MM.1S (cell line): ENCODE measurements around the gene LMNTD2.

Experiments
- DNase-seq: peaks from one replicate; pipeline ENCODE4 v3.0.0-alpha.2; 2015
- H2AFZ ChIP-seq: fragments of 300-600 bp; sonication (generic); 2 replicates; pipeline ENCODE4 v1.6.0; 2016; ENCODE audit warnings: antibody characterized with exemption, low read length
- H3F3A ChIP-seq: fragments of 300-600 bp; sonication (generic); 2 replicates; pipeline ENCODE4 v1.6.1; 2016; ENCODE audit warnings: mild to moderate bottlenecking, antibody characterized with exemption, low read length, moderate library complexity, mixed read lengths; ENCODE audit not compliant: insufficient read depth
- H3K27ac ChIP-seq: fragments of 300-600 bp; sonication (generic); 2 replicates; pipeline ENCODE4 v1.5.1; 2016; ENCODE audit warnings: mild to moderate bottlenecking, low read length
- H3K27me3 ChIP-seq: fragments of 300-600 bp; sonication (generic); replicated peaks from 2 replicates; pipeline ENCODE4 v1.6.0; 2016; ENCODE audit warnings: low read length; ENCODE audit not compliant: insufficient read depth
- H3K36me3 ChIP-seq: fragments of 300-600 bp; sonication (generic); replicated peaks from 2 replicates; pipeline ENCODE4 v1.6.1; 2016; ENCODE audit warnings: mild to moderate bottlenecking, low read length, mixed read lengths; ENCODE audit not compliant: insufficient read depth
- H3K4me1 ChIP-seq: fragments of 300-600 bp; sonication (generic); 2 replicates; pipeline ENCODE4 v1.6.1; 2016; ENCODE audit warnings: low read length, mixed read lengths
- H3K4me2 ChIP-seq: fragments of 300-600 bp; sonication (generic); 2 replicates; pipeline ENCODE4 v1.6.0; 2016; ENCODE audit warnings: low read depth, low read length
- H3K4me3 ChIP-seq: fragments of 300-600 bp; sonication (generic); 2 replicates; pipeline ENCODE4 v1.5.1; 2016; ENCODE audit warnings: low read length, mixed read lengths
- H3K79me2 ChIP-seq: fragments of 300-600 bp; sonication (generic); 2 replicates; pipeline ENCODE4 v1.6.1; 2016; ENCODE audit warnings: mixed run types, low read length, mixed read lengths
- H3K9ac ChIP-seq: fragments of 300-600 bp; sonication (generic); 2 replicates; pipeline ENCODE4 v1.6.1; 2016; ENCODE audit warnings: low read length, mixed read lengths
- H3K9me2 ChIP-seq: fragments of 300-600 bp; sonication (generic); replicated peaks from 2 replicates; pipeline ENCODE4 v1.6.1; 2016; ENCODE audit warnings: mild to moderate bottlenecking, low read length, mixed read lengths; ENCODE audit not compliant: insufficient read depth
- H3K9me3 ChIP-seq: fragments of 300-600 bp; sonication (generic); replicated peaks from 2 replicates; pipeline ENCODE4 v1.6.1; 2016; ENCODE audit warnings: mild to moderate bottlenecking, low read length, mixed read lengths; ENCODE audit not compliant: insufficient read depth
- H4K20me1 ChIP-seq: fragments of 300-600 bp; sonication (generic); 2 replicates; pipeline ENCODE4 v1.6.1; 2016; ENCODE audit warnings: mild to moderate bottlenecking, low read length, moderate library complexity, mixed read lengths; ENCODE audit not compliant: insufficient read depth
- CTCF ChIP-seq: fragments of 300-600 bp; sonication (generic); IDR thresholded peaks from 2 replicates; pipeline ENCODE4 v1.5.1; 2016; ENCODE audit warnings: antibody characterized with exemption, low read length, mixed read lengths
- EZH2 ChIP-seq: fragments of 300-600 bp; sonication (generic); optimal IDR thresholded peaks from 2 replicates; pipeline ENCODE3; 2017; ENCODE audit warnings: low read depth, mild to moderate bottlenecking, antibody characterized with exemption, low read length, mixed read lengths
- EZH2phosphoT487 ChIP-seq: fragments of 300-600 bp; sonication (generic); IDR thresholded peaks from 2 replicates; pipeline ENCODE4 v1.6.1; 2018; ENCODE audit warnings: antibody characterized with exemption, low read length

Gene LMNTD2

GRCh38 chr11:576811-577610 lies 16.5 kb upstream of the LMNTD2 start:
- Histone ChIP-seq H3K27me3 (0 out of 2 replicates have a peak, but pooled peaks cover 8% of the 10 kb centered on the region), H3K9me2 (no peaks in the 10 kb centered on the region), H3K9me3 (no peaks in the 10 kb centered on the region), H3K4me1 (peaks cover 16% of the 10 kb centered on the region), H3F3A (no peaks in the 10 kb centered on the region), H3K36me3 (no peaks in the 10 kb centered on the region), H4K20me1 (peaks cover 43% of the 10 kb centered on the region), H3K27ac (peak overlapping the region; percentile 40; the same call in 1 of the 2 replicates), H3K79me2 (peaks cover 54% of the 10 kb centered on the region), H3K4me2 (peak overlapping the region; percentile 70), H2AFZ (no peak overlapping the region), H3K4me3 (peak overlapping the region; percentile 92), H3K9ac (peak overlapping the region; percentile 84)
- no peak for DNase-seq
- TF ChIP-seq EZH2phosphoT487: no peak
- no peak for TF ChIP-seq CTCF
- TF ChIP-seq EZH2: no peak

- H3F3A ChIP-seq: no peaks in the 10 kb centered on the region
- peaks cover 38% of the 10 kb centered on the region for H4K20me1 ChIP-seq
- H3K9ac ChIP-seq: peak within 1 kb of the TSS; percentile 100
- H3K27ac ChIP-seq: peak within 1 kb of the TSS; percentile 91
- peak within 1 kb of the TSS; percentile 92 for H3K4me3 ChIP-seq
- no peaks in the 10 kb centered on the region for H3K9me3 ChIP-seq
- TF ChIP-seq CTCF: no peak
- no peak for TF ChIP-seq EZH2
- no peak for TF ChIP-seq EZH2phosphoT487
- peak within 1 kb of the TSS; percentile 100 for H3K4me2 ChIP-seq
- peak within 1 kb of the TSS; percentile 97 for H2AFZ ChIP-seq
- peaks cover 46% of the 10 kb centered on the region for H3K79me2 ChIP-seq
- 0 out of 2 replicates have a peak, but pooled peaks cover 8% of the 10 kb centered on the region for H3K27me3 ChIP-seq
- no peaks in the 10 kb centered on the region for H3K36me3 ChIP-seq
- DNase-seq: peak; percentile 94
- peaks cover 16% of the 10 kb centered on the region for H3K4me1 ChIP-seq
- H3K9me2 ChIP-seq: no peaks in the 10 kb centered on the region
These were observed 15.6 kb upstream of the LMNTD2 start, which contains the start of gene PHRF1 for GRCh38 chr11:575996-576768. Gene PHRF1 (plus strand): TSS chr11:576470. CDS start chr11:581513, 5,043 bp downstream.

GRCh38 chr11:575313-575995 lies 14.9 kb upstream of the LMNTD2 start:
- no peak overlapping the region for H3K27ac ChIP-seq
- no peaks in the 10 kb centered on the region for H3K36me3 ChIP-seq
- H2AFZ ChIP-seq: peak overlapping the region; percentile 97
- no peak for TF ChIP-seq EZH2
- TF ChIP-seq EZH2phosphoT487: no peak
- no peak for TF ChIP-seq CTCF
- peaks cover 16% of the 10 kb centered on the region for H3K4me1 ChIP-seq
- H3K4me3 ChIP-seq: peak overlapping the region; percentile 78
- H4K20me1 ChIP-seq: peaks cover 34% of the 10 kb centered on the region
- no peaks in the 10 kb centered on the region for H3K9me3 ChIP-seq
- peaks cover 38% of the 10 kb centered on the region for H3K79me2 ChIP-seq
- peak overlapping the region; percentile 100 for H3K4me2 ChIP-seq
- peak overlapping the region; percentile 55; the same call in 1 of the 2 replicates for H3K9ac ChIP-seq
- 0 out of 2 replicates have a peak, but pooled peaks cover 8% of the 10 kb centered on the region for H3K27me3 ChIP-seq
- DNase-seq: no peak
- no peaks in the 10 kb centered on the region for H3K9me2 ChIP-seq
- H3F3A ChIP-seq: no peaks in the 10 kb centered on the region
